Measurements from ENCODE around the gene OR1N1. TPM values are rescaled to one million over a fixed set of nuclear protein-coding genes. Genes with fewer than 3 reads are reported as not detected.

The OR1N1 gene
- polyA plus RNA-seq, 6 donors from 2014 or later: not detected

- Mint-ChIP-seq H3K4me3 (no peak within 1 kb of the TSS), H3K27me3 (peaks cover 13 to 38% (median 26%) of the 10 kb centered on the region in 3 donors), H3K27ac (no peak within 1 kb of the TSS), H3K36me3 (no peaks in the 10 kb centered on the region), H3K9me3 (no peaks in the 10 kb centered on the region), H3K4me1 (no peaks in the 10 kb centered on the region)
- DNase-seq (no peak), ATAC-seq (ENCODE audit: low read depth in 2 of 2) (no peak)
Measured at GRCh38 chr9:122518841-122519240, 8.3 kb downstream of the OR1N1 start, which contains the start of gene OR1J4. Gene OR1J4, plus strand, starts transcription at chr9:122519141. Its CDS starts 0 bp downstream, at chr9:122519141.

DNA sequence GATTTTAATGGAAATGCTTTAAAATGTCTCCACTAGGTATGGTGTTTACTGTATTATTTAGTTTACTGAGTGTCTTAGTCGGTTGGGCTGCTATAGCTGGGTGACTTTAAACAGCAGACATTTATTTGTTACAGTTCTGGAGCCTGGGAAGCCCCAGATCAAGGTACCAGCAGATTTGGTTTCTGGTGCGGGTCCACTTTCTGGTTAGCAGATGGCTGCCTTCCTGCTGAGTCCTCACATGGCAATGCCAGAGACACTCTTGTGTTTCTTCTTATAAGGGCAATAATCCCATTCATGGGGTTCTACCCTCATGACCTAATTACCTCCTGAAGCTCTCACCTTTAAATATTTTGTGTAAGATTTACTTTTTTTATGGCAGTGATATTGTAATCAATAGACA is 8.9 kb downstream of the OR1N1 start:
- Mint-ChIP-seq H3K9me3 (no peaks in the 10 kb centered on the region), H3K4me1 (no peaks in the 10 kb centered on the region), H3K36me3 (no peaks in the 10 kb centered on the region), H3K4me3 (no peak overlapping the region), H3K27ac (no peak overlapping the region), H3K27me3 (peaks cover 9 to 31% (median 24%) of the 10 kb centered on the region in 3 donors)
- no peak for ATAC-seq (ENCODE audit: low read depth in 2 of 2)
- DNase-seq: no peak

DNA sequence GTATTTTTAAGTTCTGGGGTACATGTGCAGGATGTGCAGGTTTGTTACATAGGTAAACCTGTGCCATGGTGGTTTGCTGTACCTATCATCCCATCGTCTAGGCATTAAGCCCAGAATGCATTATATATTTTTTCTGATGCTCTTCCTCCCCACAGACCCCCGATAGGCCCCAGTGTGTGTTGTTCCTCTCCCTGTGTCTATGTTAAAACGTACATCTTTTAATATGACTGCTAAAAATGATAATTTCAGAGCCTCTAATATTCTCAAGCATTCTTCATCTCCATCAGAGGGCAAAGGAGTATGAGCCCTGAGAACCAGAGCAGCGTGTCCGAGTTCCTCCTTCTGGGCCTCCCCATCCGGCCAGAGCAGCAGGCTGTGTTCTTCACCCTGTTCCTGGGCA is 16.6 kb downstream of the OR1N1 start, which contains the start of gene OR1J2:
OR1J2 (plus strand) TSS at position 301 of the 400 bp plus-strand sequence; CDS start at position 301, 0 bp downstream.
- Mint-ChIP-seq H3K27me3 (peaks cover 27 to 45% (median 32%) of the 10 kb centered on the region in 3 donors), H3K36me3 (no peaks in the 10 kb centered on the region), H3K4me3 (no peak within 1 kb of the TSS), H3K9me3 (no peaks in the 10 kb centered on the region), H3K27ac (peak within 1 kb of the TSS in 1 of 6 donors; percentile 24), H3K4me1 (no peaks in the 10 kb centered on the region)
- ATAC-seq (ENCODE audit: low read depth in 2 of 2) (no peak), DNase-seq (no peak)

- Mint-ChIP-seq H3K4me3 (no peak overlapping the region), H3K4me1 (no peaks in the 10 kb centered on the region), H3K27ac (no peak overlapping the region), H3K36me3 (no peaks in the 10 kb centered on the region), H3K27me3 (peaks cover 27 to 51% (median 32%) of the 10 kb centered on the region in 3 donors), H3K9me3 (no peaks in the 10 kb centered on the region)
- DNase-seq (no peak), ATAC-seq (ENCODE audit: low read depth in 2 of 2) (no peak)
Measured at GRCh38 chr9:122506964-122507363, 20.1 kb downstream of the OR1N1 start.

DNA sequence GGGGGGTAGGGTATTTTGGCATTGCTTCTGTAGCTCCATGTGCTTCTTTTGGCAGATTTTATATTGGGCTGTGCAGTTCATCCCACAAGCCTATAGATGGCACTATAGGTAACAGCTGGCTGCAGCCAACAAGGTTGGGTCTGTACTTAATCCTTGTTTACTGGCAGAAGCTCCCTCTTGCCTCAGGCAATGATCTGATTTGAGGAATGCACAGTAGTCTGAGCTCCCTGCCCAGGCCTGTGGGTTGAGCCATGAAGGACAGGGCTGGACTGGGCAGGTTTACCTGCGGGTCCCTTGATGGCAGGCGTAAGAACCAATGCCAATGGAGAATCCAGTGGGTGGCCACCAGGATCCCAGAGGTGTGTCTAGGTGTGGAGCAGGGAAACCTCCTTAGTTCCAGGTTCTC is 28.2 kb downstream of the OR1N1 start:
- Mint-ChIP-seq H3K36me3 (peaks cover 0 to 6% of the 10 kb centered on the region in 2 donors), H3K27me3 (peaks cover 43 to 56% (median 47%) of the 10 kb centered on the region in 3 donors), H3K4me3 (no peak overlapping the region), H3K9me3 (peaks cover 0 to 25% (median 14%) of the 10 kb centered on the region in 7 donors), H3K27ac (no peak overlapping the region), H3K4me1 (no peaks in the 10 kb centered on the region)
- ATAC-seq (ENCODE audit: low read depth in 2 of 2): no peak
- peak; percentile 5 for DNase-seq

DNA sequence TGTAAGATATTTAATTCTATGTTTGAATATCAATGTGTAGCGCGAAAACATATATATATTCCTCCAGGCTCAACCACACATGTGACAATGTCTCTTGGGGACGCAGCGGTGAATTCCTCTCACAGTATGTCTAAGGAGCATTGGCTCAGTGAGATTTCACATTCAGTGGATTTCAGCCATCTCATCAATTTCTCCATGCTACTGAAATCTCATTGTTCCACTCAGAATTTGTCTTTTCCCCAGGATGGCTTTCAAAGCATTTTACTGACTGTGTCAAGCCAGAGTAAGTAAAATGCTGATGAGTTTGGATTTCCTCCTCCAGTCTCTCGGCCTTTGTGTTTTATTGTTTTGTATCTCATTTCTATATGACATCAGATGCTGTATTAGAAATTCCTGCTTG is 48.0 kb downstream of the OR1N1 start:
- no peaks in the 10 kb centered on the region for H3K9me3 Mint-ChIP-seq
- H3K27me3 Mint-ChIP-seq: peaks cover 32 to 48% (median 43%) of the 10 kb centered on the region in 3 donors
- ATAC-seq (ENCODE audit: low read depth in 2 of 2) (no peak), DNase-seq (no peak)
- no peaks in the 10 kb centered on the region for H3K4me1 Mint-ChIP-seq
- H3K36me3 Mint-ChIP-seq: no peaks in the 10 kb centered on the region
- H3K4me3 Mint-ChIP-seq: no peak overlapping the region
- H3K27ac Mint-ChIP-seq: no peak overlapping the region

GRCh38 chr9:122477826-122478225 is 49.3 kb downstream of the OR1N1 start, which contains the start of gene OR1J1:
Gene OR1J1, minus strand, starts transcription at chr9:122477926. Its CDS starts 0 bp downstream, at chr9:122477926.
- Mint-ChIP-seq H3K4me3 (peak within 1 kb of the TSS in 1 of 8 donors; percentile 48), H3K36me3 (no peaks in the 10 kb centered on the region), H3K27me3 (peaks cover 32 to 59% (median 52%) of the 10 kb centered on the region in 3 donors), H3K27ac (peak within 1 kb of the TSS in 2 of 6 donors; percentile 23 to 77), H3K9me3 (no peaks in the 10 kb centered on the region), H3K4me1 (no peaks in the 10 kb centered on the region)
- ATAC-seq (ENCODE audit: low read depth in 2 of 2) (no peak), DNase-seq (no peak)

- Mint-ChIP-seq H3K4me3 (no peak overlapping the region), H3K4me1 (no peaks in the 10 kb centered on the region), H3K27ac (peak overlapping the region in 2 of 6 donors; percentile 23 to 77), H3K27me3 (peaks cover 30 to 55% (median 55%) of the 10 kb centered on the region in 3 donors), H3K9me3 (no peaks in the 10 kb centered on the region), H3K36me3 (no peaks in the 10 kb centered on the region)
- no peak for ATAC-seq (ENCODE audit: low read depth in 2 of 2)
- no peak for DNase-seq
Measured at GRCh38 chr9:122477346-122477745, 49.7 kb downstream of the OR1N1 start.

Other genes starting within 250 kb of the OR1N1 start
- gene PTGS1, start 156.3 kb downstream of the OR1N1 start, polyA plus RNA-seq (ENCODE audit: low read depth in 6 of 6): 10 to 100 TPM; 18.2 to 37.6 (median 24.7) TPM
- not detected for gene OR1J1, start 49.4 kb downstream of the OR1N1 start, polyA plus RNA-seq (ENCODE audit: low read depth in 6 of 6)
- not detected for gene OR1J2, start 16.5 kb downstream of the OR1N1 start, polyA plus RNA-seq (ENCODE audit: low read depth in 6 of 6)
- gene OR1J4, start 8.2 kb downstream of the OR1N1 start, polyA plus RNA-seq (ENCODE audit: low read depth in 6 of 6): not detected
- not detected for gene OR1N2, start 25.8 kb upstream of the OR1N1 start, polyA plus RNA-seq (ENCODE audit: low read depth in 6 of 6)
- not detected for gene OR1L8, start 56.1 kb upstream of the OR1N1 start, polyA plus RNA-seq (ENCODE audit: low read depth in 6 of 6)
- not detected for gene OR1Q1, start 87.4 kb upstream of the OR1N1 start, polyA plus RNA-seq (ENCODE audit: low read depth in 6 of 6)
- not detected for gene OR1B1, start 130.3 kb upstream of the OR1N1 start, polyA plus RNA-seq (ENCODE audit: low read depth in 6 of 6)
- gene OR1L1, start 134.4 kb upstream of the OR1N1 start, polyA plus RNA-seq (ENCODE audit: low read depth in 6 of 6): not detected
- not detected for gene OR1L3, start 147.8 kb upstream of the OR1N1 start, polyA plus RNA-seq (ENCODE audit: low read depth in 6 of 6)
- not detected for gene OR1L4, start 196.7 kb upstream of the OR1N1 start, polyA plus RNA-seq (ENCODE audit: low read depth in 6 of 6)
- gene OR1L6, start 215.0 kb upstream of the OR1N1 start, polyA plus RNA-seq (ENCODE audit: low read depth in 6 of 6): not detected